Activated CD8-positive, alpha-beta T cell treated with anti-CD3 and anti-CD28 coated beads, Interleukin-2, amount 10 ng/mL, durations not matched to agents 7 days and 5 days (primary cell): ENCODE measurements around the gene NOP53. TPM values are rescaled to one million over a fixed set of nuclear protein-coding genes. Genes with fewer than 3 reads are reported as not detected.
"Not testable (repeated sequence)": the region's sequence is repeated elsewhere in the genome, so short reads cannot be mapped to it uniquely, and the experiment has no call there.

Source experiments
- ATAC-seq: fragments of 150-1000 bp; cut with Tn5 transposase; one replicate; pipeline ENCODE4 v1.10.0; 2021; ENCODE audit warnings: moderate library complexity
- CTCF ChIA-PET: fragments of 350-600 bp; sonication (Branson Sonifier 250); formaldehyde crosslinking; loops from one replicate; lab custom pipeline; 2021; ENCODE audit warnings: antibody characterized with exemption; lab: Charles Lee
- POLR2A ChIA-PET: fragments of 350-600 bp; sonication (Branson Sonifier 250); formaldehyde crosslinking; loops from one replicate; lab custom pipeline; 2021; ENCODE audit warnings: antibody characterized with exemption; lab: Charles Lee
- DNase-seq: peaks from one replicate; pipeline ENCODE4 v3.0.0-alpha.2; 2020
- H3K27ac Mint-ChIP-seq: one replicate; pipeline ENCODE4 v1.8.0; 2021; ENCODE audit warnings: mild to moderate bottlenecking, mixed read lengths
- H3K27me3 Mint-ChIP-seq: one replicate; pipeline ENCODE4 v1.8.0; 2021; ENCODE audit warnings: low read depth, mixed read lengths
- H3K36me3 Mint-ChIP-seq: one replicate; pipeline ENCODE4 v1.8.0; 2021; ENCODE audit warnings: low read depth, mixed read lengths
- H3K4me1 Mint-ChIP-seq: one replicate; pipeline ENCODE4 v1.8.0; 2021; ENCODE audit warnings: low read depth, mixed read lengths
- H3K4me3 Mint-ChIP-seq: one replicate; pipeline ENCODE4 v1.8.0; 2021; ENCODE audit warnings: mild to moderate bottlenecking, mixed read lengths
- H3K9me3 Mint-ChIP-seq: one replicate; pipeline ENCODE4 v1.8.0; 2022; ENCODE audit warnings: mixed read lengths; ENCODE audit not compliant: insufficient read depth
- total RNA-seq, 2 experiments: library from RNA; stranded (reverse); gene quantifications; one replicate each; pipeline ENCODE4 v1.2.3, GENCODE V29; 2021

The NOP53 gene
- total RNA-seq, 2 experiments from 2014 or later: 244 to 272 TPM

DNA sequence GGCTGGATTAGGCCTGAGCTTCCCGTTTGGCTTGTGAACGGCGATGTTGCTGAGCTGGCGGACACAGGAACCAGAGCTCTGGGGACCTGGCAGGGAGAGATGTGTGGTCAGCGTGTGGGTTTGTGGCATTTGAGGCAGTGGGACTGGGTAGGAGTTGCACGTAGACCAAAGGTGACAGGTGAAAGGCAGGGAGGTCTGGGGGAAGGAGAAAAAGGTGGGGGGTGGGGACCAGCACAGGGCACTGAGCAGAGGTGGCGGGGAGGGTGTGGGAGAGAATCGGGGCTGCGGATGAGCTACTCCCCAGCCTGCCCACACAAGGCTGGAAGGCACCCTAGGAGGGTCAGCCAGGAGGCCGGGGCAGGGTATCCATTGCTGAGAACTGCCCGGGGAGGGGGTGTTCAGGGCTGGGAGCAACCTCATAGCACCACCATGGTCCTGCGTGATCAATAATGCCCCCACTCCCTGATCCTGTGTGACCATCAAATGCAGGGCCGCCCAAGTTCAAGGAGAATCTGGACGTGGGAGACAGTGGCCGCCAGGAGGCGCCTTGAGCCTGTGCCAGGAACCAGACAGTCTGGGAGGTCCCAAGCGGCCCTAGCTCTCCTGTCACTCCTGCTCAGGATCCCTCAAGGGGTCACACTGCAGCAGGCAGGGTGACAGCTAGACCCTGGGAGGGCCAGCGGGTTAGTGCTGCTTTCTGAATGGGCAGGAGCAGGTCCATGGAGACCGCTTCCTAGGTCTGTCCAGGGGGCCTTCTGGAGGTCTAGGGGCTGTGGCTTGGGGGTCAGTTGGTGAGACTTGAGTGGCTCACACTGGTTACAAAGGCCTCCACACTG, 20.4 kb downstream of the NOP53 start:
- Mint-ChIP-seq H3K27ac (no peak overlapping the region), H3K27me3 (peaks cover 4% of the 10 kb centered on the region), H3K9me3 (no peaks in the 10 kb centered on the region), H3K4me3 (no peak overlapping the region), H3K4me1 (peaks cover 3% of the 10 kb centered on the region), H3K36me3 (no peaks in the 10 kb centered on the region)
- ChIA-PET CTCF (interaction anchor here (0.6 to 2.3 kb wide), 10 partner anchors 12 to 103 kb away, joined by 3 to 11 read pairs (median 4); partner anchors contain the start of gene NOP53), POLR2A (no interaction called here)
- ATAC-seq (peak; percentile 54), DNase-seq (peak; percentile 51)

DNA sequence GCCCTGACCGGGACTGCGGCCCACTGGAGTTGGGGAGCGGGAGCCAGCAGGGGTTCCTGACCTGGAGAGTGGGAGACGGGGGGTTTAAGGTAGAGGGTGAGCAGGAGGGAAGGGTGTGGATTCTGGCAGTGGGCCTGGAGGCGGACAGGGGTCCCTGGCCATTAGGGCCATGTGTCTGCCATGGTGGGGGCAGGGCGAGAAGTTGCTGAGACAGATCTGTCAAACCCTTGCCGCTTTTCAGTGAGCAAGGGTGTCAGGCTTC, 20.9 kb downstream of the NOP53 start:
- DNase-seq: no peak
- ChIA-PET CTCF (interaction anchor here (1.2 to 2.3 kb wide), 3 partner anchors 13 to 54 kb away, joined by 3 to 11 read pairs (median 7); no protein-coding TSS in a partner anchor), POLR2A (no interaction called here)
- no peak for ATAC-seq
- H3K9me3 Mint-ChIP-seq: no peaks in the 10 kb centered on the region
- H3K4me1 Mint-ChIP-seq: peaks cover 3% of the 10 kb centered on the region
- H3K27ac Mint-ChIP-seq: no peak overlapping the region
- H3K36me3 Mint-ChIP-seq: no peaks in the 10 kb centered on the region
- H3K4me3 Mint-ChIP-seq: no peak overlapping the region
- peaks cover 6% of the 10 kb centered on the region for H3K27me3 Mint-ChIP-seq

DNA sequence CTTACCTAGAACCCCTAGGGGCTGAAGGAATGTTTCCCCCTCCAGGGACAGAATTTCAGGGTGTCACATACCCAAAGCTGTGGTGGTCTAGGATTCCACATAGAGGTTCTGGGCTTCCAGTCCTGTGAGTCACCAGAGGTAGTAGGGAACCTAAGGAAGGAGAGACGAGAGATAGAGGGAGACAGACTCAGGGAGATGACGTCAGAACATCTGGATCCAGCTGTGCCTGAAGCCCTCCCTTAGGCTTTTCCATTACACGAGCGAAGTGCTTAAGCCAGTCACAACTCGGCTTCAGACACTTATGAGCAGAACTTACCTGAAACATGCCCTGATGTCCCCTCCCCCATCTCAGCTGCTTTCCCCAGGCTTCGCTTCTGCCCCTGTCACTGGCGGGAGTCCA, 21.3 kb downstream of the NOP53 start:
- H3K9me3 Mint-ChIP-seq: no peaks in the 10 kb centered on the region
- no peak overlapping the region for H3K4me3 Mint-ChIP-seq
- H3K4me1 Mint-ChIP-seq: peaks cover 3% of the 10 kb centered on the region
- ChIA-PET CTCF (no interaction called here), POLR2A (interaction anchor here (0.8 kb wide), 1 partner anchor 17 kb away, joined by 3 read pairs; no protein-coding TSS in a partner anchor)
- H3K27me3 Mint-ChIP-seq: peaks cover 6% of the 10 kb centered on the region
- no peaks in the 10 kb centered on the region for H3K36me3 Mint-ChIP-seq
- no peak for DNase-seq
- no peak overlapping the region for H3K27ac Mint-ChIP-seq
- no peak for ATAC-seq

DNA sequence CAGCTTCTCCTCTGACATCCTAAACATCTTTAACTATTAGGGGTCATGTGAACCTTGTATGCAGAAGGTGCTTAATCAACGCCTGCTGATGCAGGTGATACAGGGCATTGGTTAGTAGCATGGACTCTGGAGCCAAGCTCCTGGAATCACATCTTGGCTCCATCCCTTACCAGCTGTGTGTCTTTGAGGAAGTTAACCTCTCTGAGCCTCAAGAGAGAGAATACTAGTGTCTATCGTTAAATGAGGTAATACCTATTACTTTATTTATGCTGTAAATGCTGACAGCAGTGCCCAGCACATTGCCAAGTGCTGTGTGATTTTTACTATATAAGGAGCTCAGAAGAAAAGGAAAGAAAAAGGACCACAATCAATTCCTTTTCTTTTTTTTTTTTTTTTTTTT, 22.0 kb downstream of the NOP53 start:
- Mint-ChIP-seq H3K9me3 (no peaks in the 10 kb centered on the region), H3K27me3 (peaks cover 6% of the 10 kb centered on the region), H3K36me3 (no peaks in the 10 kb centered on the region), H3K4me1 (peaks cover 3% of the 10 kb centered on the region), H3K27ac (no peak overlapping the region), H3K4me3 (no peak overlapping the region)
- DNase-seq (no peak), ATAC-seq (no peak)
- CTCF ChIA-PET: interaction anchor here (0.9 to 1.7 kb wide), 2 partner anchors 23 to 339 kb away, joined by 3 to 8 read pairs; no protein-coding TSS in a partner anchor
- POLR2A ChIA-PET: interaction anchor here (0.6 to 0.8 kb wide), 2 partner anchors 18 to 21 kb away, joined by 3 read pairs; no protein-coding TSS in a partner anchor

DNA sequence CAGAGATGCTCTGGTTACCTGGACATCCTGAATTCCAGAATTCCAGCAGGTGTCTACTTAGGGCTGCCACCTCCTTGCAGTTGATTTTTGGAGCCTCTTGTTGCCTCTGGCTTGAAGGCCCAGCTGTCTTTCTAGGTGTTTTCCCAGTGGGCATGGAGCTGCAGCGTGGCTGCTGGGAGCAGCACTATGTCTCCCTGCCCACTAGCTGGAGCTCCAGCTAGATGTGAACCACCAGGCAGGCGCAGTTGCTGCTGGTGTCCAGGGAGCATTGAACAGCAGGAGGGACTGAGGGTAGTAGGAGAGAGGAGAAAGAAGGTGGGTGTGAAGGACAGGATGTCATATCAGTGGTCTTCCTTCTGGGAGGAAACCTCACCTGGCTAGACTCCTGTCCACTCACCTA, 23.3 kb downstream of the NOP53 start:
- no peak for DNase-seq
- H3K4me1 Mint-ChIP-seq: peaks cover 3% of the 10 kb centered on the region
- H3K27ac Mint-ChIP-seq: no peak overlapping the region
- H3K36me3 Mint-ChIP-seq: no peaks in the 10 kb centered on the region
- no peak overlapping the region for H3K4me3 Mint-ChIP-seq
- CTCF ChIA-PET: interaction anchor here (1.7 kb wide), 1 partner anchor 21 kb away, joined by 8 read pairs; no protein-coding TSS in a partner anchor
- POLR2A ChIA-PET: no interaction called here
- H3K9me3 Mint-ChIP-seq: no peaks in the 10 kb centered on the region
- ATAC-seq: no peak
- peaks cover 6% of the 10 kb centered on the region for H3K27me3 Mint-ChIP-seq

DNA sequence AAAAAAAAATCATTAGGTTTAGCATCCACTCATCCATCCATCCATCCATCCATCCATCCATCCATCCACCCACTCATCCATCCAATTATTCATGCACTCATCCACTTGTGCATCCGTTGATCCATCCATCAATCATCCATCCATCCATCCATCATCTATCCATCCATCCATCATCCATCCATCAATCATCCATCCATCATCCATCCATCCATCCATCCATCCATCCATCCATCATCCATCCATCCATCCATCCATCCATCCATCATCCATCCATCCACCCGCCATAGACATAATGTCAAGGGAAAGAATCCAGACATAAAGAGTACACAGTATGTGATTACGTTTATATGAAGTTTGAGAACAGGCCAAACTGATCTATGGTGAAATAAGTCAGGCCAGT, 24.2 kb downstream of the NOP53 start:
- no peak overlapping the region for H3K4me3 Mint-ChIP-seq
- H3K27ac Mint-ChIP-seq: no peak overlapping the region
- POLR2A ChIA-PET: no interaction called here
- no peak for DNase-seq
- no peaks in the 10 kb centered on the region for H3K9me3 Mint-ChIP-seq
- ATAC-seq: no peak
- H3K36me3 Mint-ChIP-seq: no peaks in the 10 kb centered on the region
- peaks cover 3% of the 10 kb centered on the region for H3K4me1 Mint-ChIP-seq
- CTCF ChIA-PET: no interaction called here
- peaks cover 6% of the 10 kb centered on the region for H3K27me3 Mint-ChIP-seq

DNA sequence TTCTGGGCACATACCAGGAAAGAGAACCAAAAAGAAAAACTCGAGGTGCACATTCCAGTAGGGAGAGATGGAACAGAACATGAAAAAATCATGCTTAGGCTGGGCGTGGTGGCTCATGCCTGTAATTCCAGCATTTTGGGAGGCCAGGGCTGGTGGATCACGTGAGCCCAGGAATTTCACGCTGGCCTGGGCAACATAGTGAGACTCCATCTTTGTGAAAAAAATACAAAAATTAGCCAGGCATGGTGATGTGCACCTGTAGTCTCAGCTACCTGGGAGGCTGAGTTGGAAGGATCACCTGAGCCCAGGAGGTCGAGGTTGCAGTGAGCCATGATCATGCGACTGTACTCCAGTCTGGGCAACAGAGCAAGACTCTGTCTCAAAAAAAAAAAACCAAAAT, 25.9 kb downstream of the NOP53 start:
- H3K36me3 Mint-ChIP-seq, H3K4me3 Mint-ChIP-seq, H3K27me3 Mint-ChIP-seq, H3K27ac Mint-ChIP-seq, ATAC-seq, H3K4me1 Mint-ChIP-seq, H3K9me3 Mint-ChIP-seq, DNase-seq, CTCF ChIA-PET, POLR2A ChIA-PET: not testable (repeated sequence)

DNA sequence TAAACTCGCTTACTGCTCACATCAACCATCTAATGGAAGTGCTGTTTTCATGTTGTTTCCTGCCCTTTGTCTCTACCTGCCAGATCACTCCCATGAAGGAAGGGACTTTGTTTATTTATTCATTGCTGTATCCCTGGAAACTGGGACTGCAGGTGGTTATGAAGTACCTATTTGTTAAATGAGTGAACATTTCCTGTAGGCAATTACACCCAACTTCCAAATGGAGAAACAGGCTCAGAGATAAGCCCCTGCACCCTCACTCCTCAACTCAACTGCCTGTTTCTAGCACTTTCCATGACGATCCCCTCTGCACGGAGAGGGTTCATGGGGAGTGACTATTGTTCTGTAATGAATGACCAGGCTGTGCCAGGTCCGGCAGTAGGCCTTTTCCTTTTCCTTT, 31.2 kb downstream of the NOP53 start:
- no peaks in the 10 kb centered on the region for H3K27me3 Mint-ChIP-seq
- POLR2A ChIA-PET: interaction anchor here (1.1 kb wide), 1 partner anchor 17 kb away, joined by 3 read pairs; no protein-coding TSS in a partner anchor

DNA sequence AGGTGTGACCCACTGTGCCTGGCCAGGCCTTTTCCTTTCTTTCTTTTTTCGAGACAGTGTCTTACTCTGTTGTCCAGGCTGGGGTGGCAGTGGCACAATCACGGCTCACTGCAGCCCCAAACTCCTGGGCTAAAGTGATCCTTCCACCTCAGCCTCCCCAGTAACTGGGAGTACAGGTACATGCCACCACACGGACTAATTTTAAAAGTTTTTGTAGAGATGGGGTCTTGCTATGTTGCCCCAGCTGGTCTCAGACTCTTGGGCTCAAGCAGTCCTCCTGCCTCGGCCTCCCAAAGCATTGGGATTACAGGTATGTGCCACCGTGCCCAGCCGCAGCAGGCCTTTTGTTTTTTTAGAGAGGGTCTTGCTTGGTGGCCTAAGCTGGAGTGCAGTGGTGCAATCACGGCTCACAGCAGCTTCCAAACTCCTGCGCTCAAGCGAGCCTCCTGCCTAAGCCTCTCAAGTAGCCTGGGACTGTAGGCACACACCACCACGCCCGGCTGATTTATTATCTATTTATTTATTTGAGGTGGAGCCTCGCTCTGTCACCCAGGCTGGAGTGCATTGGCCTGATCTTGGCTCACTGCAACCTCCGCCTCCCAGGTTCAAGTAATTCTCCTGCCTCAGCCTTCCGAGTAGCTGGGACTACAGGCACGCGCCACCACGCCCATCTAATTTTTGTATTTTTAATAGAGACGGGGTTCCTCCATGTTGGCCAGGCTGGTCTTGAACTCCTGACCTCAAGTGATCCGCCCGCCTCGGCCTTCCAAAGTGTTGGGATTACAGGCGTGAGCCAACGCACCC, 32.1 kb downstream of the NOP53 start:
- Mint-ChIP-seq H3K4me1 (peaks cover 30% of the 10 kb centered on the region), H3K27ac (peak overlapping the region; percentile 95), H3K36me3 (peaks cover 20% of the 10 kb centered on the region), H3K4me3 (peak overlapping the region; percentile 97)
- ATAC-seq, DNase-seq, H3K27me3 Mint-ChIP-seq, H3K9me3 Mint-ChIP-seq: not testable (repeated sequence)
- ChIA-PET POLR2A (interaction anchor here (1.1 kb wide), 1 partner anchor 18 kb away, joined by 3 read pairs; no protein-coding TSS in a partner anchor), CTCF (interaction anchor here (0.9 kb wide), 1 partner anchor 12 kb away, joined by 3 read pairs; no protein-coding TSS in a partner anchor)

More for the DNA sequence above, 31.2 kb downstream of the NOP53 start:
- CTCF ChIA-PET: no interaction called here
- ATAC-seq: no peak
- DNase-seq: no peak
- no peaks in the 10 kb centered on the region for H3K9me3 Mint-ChIP-seq
- peaks cover 12% of the 10 kb centered on the region for H3K36me3 Mint-ChIP-seq
- no peak overlapping the region for H3K4me3 Mint-ChIP-seq
- peaks cover 27% of the 10 kb centered on the region for H3K4me1 Mint-ChIP-seq
- H3K27ac Mint-ChIP-seq: no peak overlapping the region

DNA sequence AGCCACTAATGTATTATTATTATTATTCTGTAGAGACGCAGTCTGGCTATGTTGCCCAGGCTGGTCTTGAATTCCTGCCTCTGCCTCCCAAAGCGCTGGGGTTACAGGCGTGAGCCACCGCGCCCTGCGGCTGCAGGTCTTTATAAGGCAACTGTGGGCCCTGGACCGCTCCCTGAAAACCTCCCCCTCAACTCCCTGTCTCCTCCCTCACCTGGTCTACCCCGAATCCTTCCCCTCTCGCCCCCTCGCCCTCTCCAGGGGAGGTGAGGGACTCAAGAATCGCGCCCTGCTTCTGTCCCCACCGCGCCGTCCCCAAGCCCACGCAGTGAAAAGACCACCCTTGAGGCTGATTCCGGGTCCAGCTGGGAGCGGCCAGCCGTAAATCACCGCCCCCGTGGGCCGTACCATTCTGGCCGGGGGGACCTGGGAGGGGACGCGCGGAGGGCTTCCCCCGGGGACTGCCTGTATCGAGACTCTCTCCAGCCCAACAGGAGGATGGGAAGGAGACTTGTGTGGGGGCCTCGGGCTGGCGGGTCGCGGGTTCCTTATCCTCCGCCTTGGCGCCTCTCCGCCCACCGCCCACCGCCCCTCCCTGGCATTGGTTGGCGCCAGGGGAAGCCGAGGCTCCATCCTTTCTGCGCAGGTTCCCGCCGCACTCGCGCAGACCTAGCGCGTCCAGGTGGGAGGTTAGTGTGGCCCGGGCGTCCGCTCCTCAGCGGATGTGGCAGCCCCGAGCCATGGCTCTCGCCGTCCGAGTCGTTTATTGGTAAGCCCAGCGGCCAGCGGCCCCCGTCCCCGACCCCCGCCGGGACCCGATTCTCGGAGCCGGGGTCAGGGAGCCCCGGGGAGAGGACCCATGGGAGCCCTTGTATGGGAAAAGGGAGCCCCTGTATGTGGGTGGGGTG, 33.0 kb downstream of the NOP53 start, which contains the start of gene SELENOW:
Gene SELENOW (plus strand): TSS at position 655 of the 905 bp plus-strand sequence. CDS start 83 bp downstream, at position 738.
- CTCF ChIA-PET: interaction anchor here (0.9 to 1.6 kb wide), 2 partner anchors 10 to 13 kb away, joined by 3 to 5 read pairs; no protein-coding TSS in a partner anchor
- ATAC-seq: peak; percentile 95

DNA sequence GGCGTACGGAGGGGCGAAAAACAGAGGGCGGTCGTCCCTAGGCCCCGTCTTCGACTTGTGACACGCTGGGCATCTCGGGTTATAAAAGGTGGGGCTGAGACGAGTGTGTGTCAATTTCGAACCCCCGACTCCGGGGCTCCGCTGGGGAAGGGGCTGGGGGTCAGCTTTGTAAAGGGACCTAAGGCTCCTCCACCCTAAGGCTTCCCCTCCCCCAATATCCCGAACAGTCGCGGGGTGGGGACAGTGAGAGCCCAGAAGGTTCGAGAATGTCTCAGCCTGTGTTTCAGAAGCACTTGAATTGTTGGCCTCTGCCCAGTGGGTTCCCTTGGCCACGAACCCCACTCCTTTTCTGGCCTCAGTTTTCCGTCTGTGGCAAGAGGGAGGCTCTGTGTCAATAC, 33.6 kb downstream of the NOP53 start:
- peak; percentile 30 for DNase-seq
- ChIA-PET CTCF (interaction anchor here (1.6 kb wide), 1 partner anchor 9 kb away, joined by 5 read pairs; no protein-coding TSS in a partner anchor), POLR2A (no interaction called here)
- Mint-ChIP-seq H3K27ac (peak overlapping the region; percentile 82), H3K27me3 (no peaks in the 10 kb centered on the region), H3K4me1 (peaks cover 30% of the 10 kb centered on the region), H3K9me3 (no peaks in the 10 kb centered on the region), H3K36me3 (peaks cover 29% of the 10 kb centered on the region), H3K4me3 (peak overlapping the region; percentile 97)
- ATAC-seq: no peak

More for the DNA sequence above, 33.0 kb downstream of the NOP53 start, which contains the start of gene SELENOW:
- H3K4me3 Mint-ChIP-seq: peak within 1 kb of the TSS; percentile 97
- H3K27ac Mint-ChIP-seq: peak within 1 kb of the TSS; percentile 95
- peaks cover 30% of the 10 kb centered on the region for H3K4me1 Mint-ChIP-seq
- POLR2A ChIA-PET: interaction anchor here (0.6 kb wide), 1 partner anchor 264 kb away, joined by 3 read pairs; no protein-coding TSS in a partner anchor
- no peaks in the 10 kb centered on the region for H3K27me3 Mint-ChIP-seq
- no peaks in the 10 kb centered on the region for H3K9me3 Mint-ChIP-seq
- peaks cover 25% of the 10 kb centered on the region for H3K36me3 Mint-ChIP-seq
- DNase-seq: peak; percentile 83
